HL-60 (cell line): ENCODE results near the gene ARHGEF9.

Experiments
- DNase-seq, 2 experiments: peaks; one replicate each; pipeline ENCODE4 v3.0.0-alpha.2; 2010 to 2020; ENCODE audit warnings: low read depth in 1 of 2, low spot score in 1 of 2
- H3K27ac ChIP-seq: fragments of 250-450 bp; sonication (Bioruptor Pico); replicated peaks from 2 replicates; pipeline ENCODE4 v1.5.1; 2020; ENCODE audit warnings: mild to moderate bottlenecking, moderate library complexity
- H3K27me3 ChIP-seq: fragments of 250-450 bp; sonication (Bioruptor Pico); 2 replicates; pipeline ENCODE4 v1.5.1; 2021; ENCODE audit warnings: mild to moderate bottlenecking, moderate library complexity; ENCODE audit not compliant: insufficient read depth, poor library complexity, severe bottlenecking
- H3K4me3 ChIP-seq: replicated peaks from 2 replicates; pipeline ENCODE4 v1.5.1; 2011; ENCODE audit warnings: mild to moderate bottlenecking, control low read depth, low read length; ENCODE audit not compliant: insufficient read depth
- CTCF ChIP-seq: IDR thresholded peaks from one replicate; pipeline ENCODE4 v1.5.1; 2011; ENCODE audit warnings: low read length, control low read depth, inconsistent platforms; ENCODE audit not compliant: insufficient read depth
- GABPA ChIP-seq: IDR thresholded peaks from 2 replicates; pipeline ENCODE4 v1.6.1; 2012; ENCODE audit warnings: low read depth
- POLR2AphosphoS5 ChIP-seq: IDR thresholded peaks from 2 replicates; pipeline ENCODE4 v1.6.1; 2012; ENCODE audit warnings: low read depth
- REST ChIP-seq: IDR thresholded peaks from 2 replicates; pipeline ENCODE4 v1.6.1; 2012; ENCODE audit warnings: low read depth; ENCODE audit not compliant: insufficient replicate concordance
- SPI1 ChIP-seq: IDR thresholded peaks from 2 replicates; pipeline ENCODE4 v1.6.1; 2012; ENCODE audit warnings: low read depth, mild to moderate bottlenecking, borderline replicate concordance

ARHGEF9 gene

GRCh38 chrX:63664741-63665140 lies 120.3 kb downstream of the ARHGEF9 start:
- H3K27me3 ChIP-seq: no peaks in the 10 kb centered on the region
- TF ChIP-seq CTCF: no peak
- no peak for TF ChIP-seq SPI1
- TF ChIP-seq REST: no peak
- TF ChIP-seq POLR2AphosphoS5: no peak
- no peak for TF ChIP-seq GABPA
- no peak overlapping the region for H3K4me3 ChIP-seq
- DNase-seq: no peak
- no peak overlapping the region for H3K27ac ChIP-seq

GRCh38 chrX:63664083-63664482 lies 120.9 kb downstream of the ARHGEF9 start:
- no peak for DNase-seq
- no peak overlapping the region for H3K4me3 ChIP-seq
- TF ChIP-seq REST (no peak), SPI1 (no peak), POLR2AphosphoS5 (no peak), CTCF (no peak), GABPA (no peak)
- no peaks in the 10 kb centered on the region for H3K27me3 ChIP-seq
- no peak overlapping the region for H3K27ac ChIP-seq

- no peak overlapping the region for H3K27ac ChIP-seq
- no peaks in the 10 kb centered on the region for H3K27me3 ChIP-seq
- H3K4me3 ChIP-seq: no peak overlapping the region
- DNase-seq: no peak
- TF ChIP-seq SPI1 (no peak), REST (no peak), CTCF (no peak), GABPA (no peak), POLR2AphosphoS5 (no peak)
Measured at GRCh38 chrX:63661676-63662075, 123.3 kb downstream of the ARHGEF9 start.
